Panc1 (cell line): ENCODE measurements around the gene TMEM184A.

Experiments used
- POLR2AphosphoS5 ChIP-seq: IDR thresholded peaks from 2 replicates; pipeline ENCODE4 v1.6.1; 2012; ENCODE audit warnings: mild to moderate bottlenecking, low read depth, low read length, moderate library complexity
- TF ChIP-seq, protein P1 (sequence below): fragments of 450-650 bp; IDR thresholded peaks from 2 replicates; pipeline ENCODE4 v1.5.1; 2017; ENCODE audit warnings: mild to moderate bottlenecking

DNA sequence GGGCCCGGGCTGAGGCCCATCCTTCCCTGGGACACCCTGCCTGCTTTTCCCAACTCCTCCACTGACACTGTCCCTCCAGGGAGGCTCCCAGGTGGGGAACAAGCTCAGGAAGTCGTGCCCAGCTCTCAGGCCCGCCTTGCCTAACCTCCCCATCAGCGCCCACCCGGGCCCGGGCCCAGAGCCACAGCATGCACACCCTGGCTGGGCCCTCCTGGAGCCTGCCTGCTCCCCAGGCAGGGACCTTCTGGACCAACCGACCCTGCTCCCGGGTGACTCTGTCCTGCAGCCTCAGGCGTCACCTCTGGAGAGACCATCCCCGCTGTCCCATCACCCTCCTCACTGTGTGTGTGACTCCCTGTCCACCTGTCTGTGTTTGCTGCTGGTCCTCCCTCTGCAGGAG lies 1.8 kb upstream of the TMEM184A start:
- TF ChIP-seq, protein P1, sequence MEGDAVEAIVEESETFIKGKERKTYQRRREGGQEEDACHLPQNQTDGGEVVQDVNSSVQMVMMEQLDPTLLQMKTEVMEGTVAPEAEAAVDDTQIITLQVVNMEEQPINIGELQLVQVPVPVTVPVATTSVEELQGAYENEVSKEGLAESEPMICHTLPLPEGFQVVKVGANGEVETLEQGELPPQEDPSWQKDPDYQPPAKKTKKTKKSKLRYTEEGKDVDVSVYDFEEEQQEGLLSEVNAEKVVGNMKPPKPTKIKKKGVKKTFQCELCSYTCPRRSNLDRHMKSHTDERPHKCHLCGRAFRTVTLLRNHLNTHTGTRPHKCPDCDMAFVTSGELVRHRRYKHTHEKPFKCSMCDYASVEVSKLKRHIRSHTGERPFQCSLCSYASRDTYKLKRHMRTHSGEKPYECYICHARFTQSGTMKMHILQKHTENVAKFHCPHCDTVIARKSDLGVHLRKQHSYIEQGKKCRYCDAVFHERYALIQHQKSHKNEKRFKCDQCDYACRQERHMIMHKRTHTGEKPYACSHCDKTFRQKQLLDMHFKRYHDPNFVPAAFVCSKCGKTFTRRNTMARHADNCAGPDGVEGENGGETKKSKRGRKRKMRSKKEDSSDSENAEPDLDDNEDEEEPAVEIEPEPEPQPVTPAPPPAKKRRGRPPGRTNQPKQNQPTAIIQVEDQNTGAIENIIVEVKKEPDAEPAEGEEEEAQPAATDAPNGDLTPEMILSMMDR, result no peak
- no peak for TF ChIP-seq POLR2AphosphoS5
